Measurements from ENCODE around the gene DKC1.

DNA sequence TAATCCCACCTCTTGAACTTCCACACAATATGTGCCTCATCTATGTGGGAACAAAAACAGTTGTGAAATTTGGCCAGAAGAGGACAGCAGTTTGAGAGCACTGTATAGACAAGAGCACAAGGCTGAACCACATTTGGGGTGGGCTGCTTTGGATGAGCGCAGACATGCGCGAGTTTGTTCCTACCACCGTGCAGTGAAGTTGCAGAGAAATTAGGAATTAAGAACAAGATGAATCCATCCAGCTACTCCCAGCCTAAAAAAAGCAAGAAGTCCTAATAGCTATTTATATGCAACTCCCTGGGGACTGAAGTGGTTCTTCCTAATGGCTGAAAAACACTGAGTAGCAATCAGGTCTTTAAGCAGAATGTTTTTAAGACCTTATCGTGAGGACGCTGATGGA, 12.8 kb upstream of the DKC1 start:
- TF ChIP-seq, protein P1, sequence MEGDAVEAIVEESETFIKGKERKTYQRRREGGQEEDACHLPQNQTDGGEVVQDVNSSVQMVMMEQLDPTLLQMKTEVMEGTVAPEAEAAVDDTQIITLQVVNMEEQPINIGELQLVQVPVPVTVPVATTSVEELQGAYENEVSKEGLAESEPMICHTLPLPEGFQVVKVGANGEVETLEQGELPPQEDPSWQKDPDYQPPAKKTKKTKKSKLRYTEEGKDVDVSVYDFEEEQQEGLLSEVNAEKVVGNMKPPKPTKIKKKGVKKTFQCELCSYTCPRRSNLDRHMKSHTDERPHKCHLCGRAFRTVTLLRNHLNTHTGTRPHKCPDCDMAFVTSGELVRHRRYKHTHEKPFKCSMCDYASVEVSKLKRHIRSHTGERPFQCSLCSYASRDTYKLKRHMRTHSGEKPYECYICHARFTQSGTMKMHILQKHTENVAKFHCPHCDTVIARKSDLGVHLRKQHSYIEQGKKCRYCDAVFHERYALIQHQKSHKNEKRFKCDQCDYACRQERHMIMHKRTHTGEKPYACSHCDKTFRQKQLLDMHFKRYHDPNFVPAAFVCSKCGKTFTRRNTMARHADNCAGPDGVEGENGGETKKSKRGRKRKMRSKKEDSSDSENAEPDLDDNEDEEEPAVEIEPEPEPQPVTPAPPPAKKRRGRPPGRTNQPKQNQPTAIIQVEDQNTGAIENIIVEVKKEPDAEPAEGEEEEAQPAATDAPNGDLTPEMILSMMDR (IDR thresholded peaks at IDR 0.05): no peak
- no peak for TF ChIP-seq POLR2A (IDR thresholded peaks at IDR 0.05)

Data from body of pancreas (tissue), 4 donors.